Measurements from ENCODE around the gene ERVH48-1. TPM values are rescaled to one million over a fixed set of nuclear protein-coding genes. Genes with fewer than 3 reads are reported as not detected.

The ERVH48-1 gene
- not detected for total RNA-seq
- under 1 TPM in 1 of 3 donors, not detected in 2; 0.05 TPM for polyA plus RNA-seq
- long read RNA-seq, donor 1 = 0 reads
- long read RNA-seq, donor 2 = 0 reads

GRCh38 chr21:42925114-42925926 lies at the start of gene ERVH48-1:
TSS of gene ERVH48-1 (minus strand) at chr21:42925630. CDS start at chr21:42919006, 6,624 bp downstream.
- H3K4me3 ChIP-seq = no peak within 1 kb of the TSS
- WGBS, 5 donors = 83 to 91% (median 88%) methylated on average over 20 to 29 of the region's 29 CpGs

GRCh38 chr21:42973991-42974831 lies 48.8 kb upstream of the ERVH48-1 start, which contains the start of gene PKNOX1:
TSS of gene PKNOX1 (plus strand) at chr21:42974562. CDS start at chr21:43004382, 29,820 bp downstream.
- H3K4me1 ChIP-seq = peaks cover 5 to 39% (median 25%) of the 10 kb centered on the region in 6 donors
- peak within 1 kb of the TSS; percentile 41 to 91 (median 62) for H3K4me3 ChIP-seq
- peak within 1 kb of the TSS; percentile 92 to 100 (median 99) for H3K27ac ChIP-seq
- WGBS, 5 donors = 0 to 1% (median 0%) methylated on average over 27 to 106 of the region's 106 CpGs; no CpG with 5 or more reads in 1 of the 5 donors
- H3K9me3 ChIP-seq = no peaks in the 10 kb centered on the region
- H3K36me3 ChIP-seq = peaks cover 0 to 8% (median 1%) of the 10 kb centered on the region in 6 donors
- H3K27me3 ChIP-seq (replicated peaks in 1 of 7) = no peaks in the 10 kb centered on the region
- DNase-seq = peak; percentile 100
- intact Hi-C loops (cut with DNase I; ENCODE audit: low total_unique reads) = no loop called here
- TF ChIP-seq CTCF (IDR thresholded peaks at IDR 0.05 in 8 of 11, conservative IDR thresholded peaks at IDR 0.05 in 3 of 11) = peak in 6 of 11 experiments; percentile 11 to 52 (median 36)
- peak in 2 of 3 donors; percentile 4 to 8 for TF ChIP-seq POLR2A (IDR thresholded peaks at IDR 0.05)
- peak; percentile 70 to 90 (median 86) for TF ChIP-seq POLR2AphosphoS5 (IDR thresholded peaks at IDR 0.05)

More at GRCh38 chr21:42925114-42925926, at the start of gene ERVH48-1:
- H3K36me3 ChIP-seq = no peaks in the 10 kb centered on the region
- H3K27ac ChIP-seq = no peak within 1 kb of the TSS
- peaks cover 3 to 15% (median 10%) of the 10 kb centered on the region in 6 donors for H3K4me1 ChIP-seq
- DNase-seq = peak; percentile 41
- no peak for TF ChIP-seq CTCF (IDR thresholded peaks at IDR 0.05 in 8 of 11, conservative IDR thresholded peaks at IDR 0.05 in 3 of 11)
- no peak for TF ChIP-seq POLR2AphosphoS5 (IDR thresholded peaks at IDR 0.05)
- no peak for TF ChIP-seq POLR2A (IDR thresholded peaks at IDR 0.05)
- no peaks in the 10 kb centered on the region for H3K9me3 ChIP-seq
- H3K27me3 ChIP-seq (replicated peaks in 1 of 7) = no peaks in the 10 kb centered on the region
- intact Hi-C loops (cut with DNase I; ENCODE audit: low total_unique reads) = no loop called here

GRCh38 chr21:42973309-42973990 lies 48.0 kb upstream of the ERVH48-1 start:
- intact Hi-C loops (cut with DNase I; ENCODE audit: low total_unique reads) = no loop called here
- peak in 4 of 11 experiments; percentile 4 to 43 (median 14) for TF ChIP-seq CTCF (IDR thresholded peaks at IDR 0.05 in 8 of 11, conservative IDR thresholded peaks at IDR 0.05 in 3 of 11)
- no peak for TF ChIP-seq POLR2A (IDR thresholded peaks at IDR 0.05)
- TF ChIP-seq POLR2AphosphoS5 (IDR thresholded peaks at IDR 0.05) = no peak
- Histone ChIP-seq H3K27ac (peak overlapping the region; percentile 86 to 100 (median 98)), H3K9me3 (no peaks in the 10 kb centered on the region), H3K36me3 (peaks cover 0 to under 1% (median 0%) of the 10 kb centered on the region in 6 donors), H3K4me3 (peak overlapping the region; percentile 25 to 91 (median 46)), H3K27me3 (replicated peaks in 1 of 7) (no peaks in the 10 kb centered on the region), H3K4me1 (peaks cover 5 to 39% (median 25%) of the 10 kb centered on the region in 6 donors)
- WGBS, 5 donors = 67 to 78% (median 70%) methylated on average over 11 to 19 of the region's 19 CpGs
- peak; percentile 88 for DNase-seq

Data from spleen (tissue), 13 donors.